Activated T-helper 1 cell treated with anti-CD3 and anti-CD28 coated beads, Interleukin-2, amount 50 U/mL, for 16 hours (primary cell): ENCODE measurements around the gene GPS1.

Experiments
- DNase-seq, 2 donors: peaks; one replicate each; pipeline ENCODE4 v3.0.0-alpha.2; 2020; ENCODE audit warnings: low read depth in 1 of 2, low spot score in 1 of 2

GPS1 gene

GRCh38 chr17:82087961-82088837 is 36.5 kb downstream of the GPS1 start:
- no peak for DNase-seq

GRCh38 chr17:82088838-82089722 is 37.4 kb downstream of the GPS1 start:
- DNase-seq = no peak

GRCh38 chr17:82089723-82090548 is 38.2 kb downstream of the GPS1 start:
- no peak for DNase-seq

- no peak for DNase-seq
Observed at GRCh38 chr17:82090549-82091263, 39.0 kb downstream of the GPS1 start.

GRCh38 chr17:82091264-82092066 is 39.8 kb downstream of the GPS1 start:
- no peak for DNase-seq

- no peak for DNase-seq
Observed at GRCh38 chr17:82092094-82092586, 40.4 kb downstream of the GPS1 start.

- no peak for DNase-seq
Observed at GRCh38 chr17:82092628-82092994, 40.9 kb downstream of the GPS1 start.

GRCh38 chr17:82092995-82093751 is 41.5 kb downstream of the GPS1 start:
- no peak for DNase-seq

- DNase-seq = no peak
Observed at GRCh38 chr17:82094931-82095776, 43.5 kb downstream of the GPS1 start.

- DNase-seq = no peak
Observed at GRCh38 chr17:82095777-82096708, 44.3 kb downstream of the GPS1 start.

- DNase-seq = no peak
Observed at GRCh38 chr17:82096709-82097183, 45.0 kb downstream of the GPS1 start.

GRCh38 chr17:82097184-82097918 is 45.7 kb downstream of the GPS1 start:
- DNase-seq = no peak

- DNase-seq = no peak
Observed at GRCh38 chr17:82097919-82098168, 46.1 kb downstream of the GPS1 start.

GRCh38 chr17:82098169-82098938 is 46.7 kb downstream of the GPS1 start, which contains the start of gene FASN:
TSS of gene FASN (minus strand) at chr17:82098236. CDS start at chr17:82096445, 1,791 bp downstream.
- DNase-seq = peak; percentile 77 to 91
